BJ (cell line): ENCODE results near the gene FRMPD1. TPM values are rescaled to one million over a fixed set of nuclear protein-coding genes. Genes with fewer than 3 reads are reported as not detected.

ENCODE experiments used
- CTCF ChIA-PET: fragments of 350-600 bp; formaldehyde crosslinking; extraction: SDS; loops from one replicate; lab custom pipeline; 2021; ENCODE audit warnings: antibody characterized with exemption, inconsistent platforms; lab: Yijun Ruan, JAX
- POLR2A ChIA-PET: fragments of 300-600 bp; sonication (Branson Sonifier 250); formaldehyde crosslinking; extraction: SDS; loops from one replicate; lab custom pipeline; 2021; ENCODE audit warnings: antibody characterized with exemption; lab: Charles Lee
- DNase-seq: peaks from one replicate; pipeline ENCODE4 v3.0.0-alpha.2; 2011; ENCODE audit warnings: low read depth
- H3K27me3 ChIP-seq: 2 replicates; pipeline ENCODE4 v1.6.0; 2011; ENCODE audit warnings: low read length; ENCODE audit not compliant: control insufficient read depth, insufficient read depth
- H3K36me3 ChIP-seq: 2 replicates; pipeline ENCODE4 v1.5.1; 2011; ENCODE audit warnings: low read length; ENCODE audit not compliant: control insufficient read depth, insufficient read depth
- H3K4me3 ChIP-seq: 2 replicates; pipeline ENCODE4 v1.5.1; 2011; ENCODE audit warnings: low read depth, mild to moderate bottlenecking, control low read depth, low read length
- CTCF ChIP-seq: IDR thresholded peaks from 2 replicates; pipeline ENCODE4 v1.5.1; 2011; ENCODE audit warnings: low read depth, mild to moderate bottlenecking, control low read depth, inconsistent platforms, low read length, moderate library complexity; ENCODE audit not compliant: insufficient read depth
- polyA plus RNA-seq: library from polyadenylated mRNA; depleted of rRNA; stranded (reverse); fragments of >200 nt; gene quantifications from 2 replicates; pipeline ENCODE4 v1.2.3, GENCODE V29; 2011

The FRMPD1 gene
- polyA plus RNA-seq, 1 experiment: not detected

- POLR2A ChIA-PET: interaction anchor here (0.7 to 1.0 kb wide), 2 partner anchors 13 to 16 kb away, joined by 5 to 17 read pairs; no protein-coding TSS in a partner anchor
- H3K27me3 ChIP-seq: no peaks in the 10 kb centered on the region
- peak within 1 kb of the TSS; percentile 82 for H3K4me3 ChIP-seq
- H3K36me3 ChIP-seq: peaks cover 5% of the 10 kb centered on the region; the same call in 1 of the 2 replicates
- DNase-seq: peak; percentile 38
- CTCF ChIA-PET: interaction anchor here (0.7 to 2.6 kb wide), 3 partner anchors 10 to 29 kb away, joined by 3 to 7 read pairs (median 3); no protein-coding TSS in a partner anchor
- no peak for TF ChIP-seq CTCF
Observed at GRCh38 chr9:37784616-37785483, 134.1 kb downstream of the FRMPD1 start, which contains the start of gene EXOSC3. TSS of gene EXOSC3 (minus strand) at chr9:37785064. CDS start at chr9:37785044, 20 bp downstream.

- no peak for TF ChIP-seq CTCF
- POLR2A ChIA-PET: no interaction called here
- CTCF ChIA-PET: no interaction called here
Observed at GRCh38 chr9:37787059-37787458, 136.3 kb downstream of the FRMPD1 start.

GRCh38 chr9:37788332-37788731 is 137.6 kb downstream of the FRMPD1 start:
- Histone ChIP-seq H3K4me3 (no peak overlapping the region), H3K27me3 (no peaks in the 10 kb centered on the region), H3K36me3 (no peaks in the 10 kb centered on the region)
- TF ChIP-seq CTCF: no peak
- ChIA-PET CTCF (no interaction called here), POLR2A (no interaction called here)
- no peak for DNase-seq

More at GRCh38 chr9:37787059-37787458, 136.3 kb downstream of the FRMPD1 start:
- Histone ChIP-seq H3K27me3 (no peaks in the 10 kb centered on the region), H3K4me3 (no peak overlapping the region), H3K36me3 (0 out of 2 replicates have a peak, but pooled peaks cover 1% of the 10 kb centered on the region)
- no peak for DNase-seq

- H3K27me3 ChIP-seq: no peaks in the 10 kb centered on the region
- TF ChIP-seq CTCF: no peak
- ChIA-PET POLR2A (no interaction called here), CTCF (no interaction called here)
- H3K36me3 ChIP-seq: no peaks in the 10 kb centered on the region
- H3K4me3 ChIP-seq: no peak overlapping the region
- DNase-seq: no peak
Observed at GRCh38 chr9:37790096-37790495, 139.3 kb downstream of the FRMPD1 start.

- H3K4me3 ChIP-seq: no peak overlapping the region
- ChIA-PET CTCF (no interaction called here), POLR2A (no interaction called here)
- TF ChIP-seq CTCF: no peak
- no peaks in the 10 kb centered on the region for H3K36me3 ChIP-seq
- DNase-seq: no peak
- H3K27me3 ChIP-seq: no peaks in the 10 kb centered on the region
Observed at GRCh38 chr9:37792122-37792521, 141.4 kb downstream of the FRMPD1 start.
